Hepatocyte (in vitro differentiated cells): ENCODE data around the gene NCR3LG1. TPM values are rescaled to one million over a fixed set of nuclear protein-coding genes. Genes with fewer than 3 reads are reported as not detected.

Experiments
- DNase-seq: peaks from one replicate; pipeline ENCODE4 v3.0.0-alpha.2; 2016; ENCODE audit warnings: low spot score
- H2AFZ ChIP-seq: fragments of 200-600 bp; sonication (generic); 2 replicates; pipeline ENCODE4 v1.6.0; 2016; ENCODE audit warnings: antibody characterized with exemption, mild to moderate bottlenecking
- H3K27ac ChIP-seq: fragments of 200-600 bp; sonication (generic); 2 replicates; pipeline ENCODE4 v1.5.1; 2016; ENCODE audit warnings: mild to moderate bottlenecking
- H3K27me3 ChIP-seq: fragments of 200-600 bp; sonication (generic); 2 replicates; pipeline ENCODE4 v1.6.1; 2016
- H3K36me3 ChIP-seq: fragments of 200-600 bp; sonication (generic); replicated peaks from 2 replicates; pipeline ENCODE4 v1.5.1; 2016; ENCODE audit warnings: low read depth; ENCODE audit not compliant: insufficient read depth
- H3K4me1 ChIP-seq: fragments of 200-600 bp; sonication (generic); 2 replicates; pipeline ENCODE4 v1.5.1; 2016; ENCODE audit warnings: mild to moderate bottlenecking, moderate library complexity; ENCODE audit not compliant: insufficient read depth
- H3K4me2 ChIP-seq: fragments of 200-600 bp; sonication (generic); 2 replicates; pipeline ENCODE4 v1.6.0; 2016
- H3K4me3 ChIP-seq: fragments of 200-600 bp; sonication (generic); 2 replicates; pipeline ENCODE4 v1.5.1; 2016; ENCODE audit warnings: mild to moderate bottlenecking
- H3K79me2 ChIP-seq: fragments of 200-600 bp; sonication (generic); 2 replicates; pipeline ENCODE4 v1.6.0; 2017; ENCODE audit warnings: mild to moderate bottlenecking
- H3K9me2 ChIP-seq: fragments of 200-600 bp; sonication (generic); replicated peaks from 2 replicates; pipeline ENCODE4 v1.6.0; 2017; ENCODE audit warnings: mild to moderate bottlenecking; ENCODE audit not compliant: insufficient read depth
- H3K9me3 ChIP-seq: fragments of 200-600 bp; sonication (generic); 2 replicates; pipeline ENCODE4 v1.5.1; 2016; ENCODE audit warnings: low read depth, mild to moderate bottlenecking
- H4K20me1 ChIP-seq: fragments of 200-600 bp; sonication (generic); 2 replicates; pipeline ENCODE4 v1.6.0; 2016; ENCODE audit warnings: mild to moderate bottlenecking; ENCODE audit not compliant: insufficient read depth, poor library complexity, severe bottlenecking
- EZH2 ChIP-seq: fragments of 200-600 bp; sonication (generic); IDR thresholded peaks from 2 replicates; pipeline ENCODE4 v1.6.1; 2016; ENCODE audit warnings: antibody characterized with exemption, mild to moderate bottlenecking, borderline replicate concordance
- EZH2phosphoT487 ChIP-seq: fragments of 200-600 bp; sonication (generic); IDR thresholded peaks from one replicate; pipeline ENCODE4 v1.6.1; 2018; ENCODE audit warnings: antibody characterized with exemption, mild to moderate bottlenecking, low read depth, moderate library complexity; ENCODE audit not compliant: unreplicated experiment, severe bottlenecking
- WGBS: methylation state at CpG from one replicate; pipeline ENCODE4 v1.1.6; 2016; ENCODE audit warnings: low lambda C conversion rate; ENCODE audit errors: missing lambda C conversion rate; 5-methylcytosine and 5-hydroxymethylcytosine counted together
- polyA plus RNA-seq: library from polyadenylated mRNA; unstranded; fragments of >200 nt; fragmentation: Nextera tagmentation; extraction: Ambion mirVana; gene quantifications from 2 replicates; pipeline ENCODE4 v1.2.1, GENCODE V29; 2016
- total RNA-seq: library from RNA; depleted of rRNA; stranded (reverse); fragments of >200 nt; gene quantifications from 2 replicates; pipeline ENCODE4 v1.2.3, GENCODE V29; 2014
- TF ChIP-seq, protein P1 (sequence below): fragments of 200-600 bp; sonication (generic); IDR thresholded peaks from 2 replicates; pipeline ENCODE4 v1.5.1; 2016; ENCODE audit warnings: antibody characterized with exemption, mild to moderate bottlenecking; ENCODE audit not compliant: poor library complexity

The NCR3LG1 gene
- total RNA-seq (13.8 and 15.2 TPM in 2 replicates), polyA plus RNA-seq (3.1 and 3.7 TPM in 2 replicates)

DNA sequence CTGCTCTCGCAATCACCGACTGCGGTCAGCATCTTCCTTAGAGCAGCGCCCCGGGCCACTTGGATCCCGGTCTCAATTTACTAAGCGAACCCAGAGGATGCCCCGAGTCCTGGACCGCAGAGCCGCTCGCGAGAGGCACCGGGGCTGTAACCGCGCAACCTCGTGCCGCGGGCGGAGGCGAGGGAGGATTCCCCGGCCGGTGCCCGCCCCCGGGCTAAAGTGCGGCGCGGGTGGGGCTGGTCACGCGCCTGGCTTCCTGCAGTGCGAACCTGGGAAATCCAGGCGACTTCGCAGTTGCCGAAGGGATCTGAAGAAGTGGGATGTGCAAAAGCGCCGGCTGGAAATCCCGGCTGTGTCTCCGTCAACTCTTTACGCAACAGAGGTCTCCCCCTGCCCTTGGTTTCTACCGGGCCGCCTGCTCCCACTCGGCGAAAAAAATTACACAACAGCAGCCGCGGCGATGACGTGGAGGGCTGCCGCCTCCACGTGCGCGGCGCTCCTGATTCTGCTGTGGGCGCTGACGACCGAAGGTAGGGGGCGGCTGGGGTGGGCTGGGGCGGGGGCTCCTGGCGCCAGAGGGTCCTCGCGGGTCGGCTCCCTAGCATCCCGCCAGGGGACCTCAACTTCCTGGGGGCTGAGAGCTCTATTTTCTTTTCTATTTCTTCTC, at the start of gene NCR3LG1:
Gene NCR3LG1, plus strand, starts transcription at position 291 of the 667 bp plus-strand sequence. Its CDS starts 170 bp downstream, at position 461.
- Histone ChIP-seq H3K9me3 (no peaks in the 10 kb centered on the region), H3K27ac (peak within 1 kb of the TSS; percentile 92), H3K4me1 (peaks cover 5% of the 10 kb centered on the region), H3K27me3 (peaks cover 8% of the 10 kb centered on the region), H2AFZ (peak within 1 kb of the TSS; percentile 76), H3K4me3 (peak within 1 kb of the TSS; percentile 54), H3K9me2 (no peaks in the 10 kb centered on the region), H3K79me2 (peaks cover 3% of the 10 kb centered on the region), H4K20me1 (no peaks in the 10 kb centered on the region), H3K36me3 (no peaks in the 10 kb centered on the region), H3K4me2 (peak within 1 kb of the TSS; percentile 94)
- WGBS: 2% methylated on average over 61 of the region's 61 CpGs
- no peak for TF ChIP-seq EZH2phosphoT487
- TF ChIP-seq, protein P1, sequence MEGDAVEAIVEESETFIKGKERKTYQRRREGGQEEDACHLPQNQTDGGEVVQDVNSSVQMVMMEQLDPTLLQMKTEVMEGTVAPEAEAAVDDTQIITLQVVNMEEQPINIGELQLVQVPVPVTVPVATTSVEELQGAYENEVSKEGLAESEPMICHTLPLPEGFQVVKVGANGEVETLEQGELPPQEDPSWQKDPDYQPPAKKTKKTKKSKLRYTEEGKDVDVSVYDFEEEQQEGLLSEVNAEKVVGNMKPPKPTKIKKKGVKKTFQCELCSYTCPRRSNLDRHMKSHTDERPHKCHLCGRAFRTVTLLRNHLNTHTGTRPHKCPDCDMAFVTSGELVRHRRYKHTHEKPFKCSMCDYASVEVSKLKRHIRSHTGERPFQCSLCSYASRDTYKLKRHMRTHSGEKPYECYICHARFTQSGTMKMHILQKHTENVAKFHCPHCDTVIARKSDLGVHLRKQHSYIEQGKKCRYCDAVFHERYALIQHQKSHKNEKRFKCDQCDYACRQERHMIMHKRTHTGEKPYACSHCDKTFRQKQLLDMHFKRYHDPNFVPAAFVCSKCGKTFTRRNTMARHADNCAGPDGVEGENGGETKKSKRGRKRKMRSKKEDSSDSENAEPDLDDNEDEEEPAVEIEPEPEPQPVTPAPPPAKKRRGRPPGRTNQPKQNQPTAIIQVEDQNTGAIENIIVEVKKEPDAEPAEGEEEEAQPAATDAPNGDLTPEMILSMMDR: no peak
- TF ChIP-seq EZH2: no peak
- DNase-seq: peak; percentile 86

DNA sequence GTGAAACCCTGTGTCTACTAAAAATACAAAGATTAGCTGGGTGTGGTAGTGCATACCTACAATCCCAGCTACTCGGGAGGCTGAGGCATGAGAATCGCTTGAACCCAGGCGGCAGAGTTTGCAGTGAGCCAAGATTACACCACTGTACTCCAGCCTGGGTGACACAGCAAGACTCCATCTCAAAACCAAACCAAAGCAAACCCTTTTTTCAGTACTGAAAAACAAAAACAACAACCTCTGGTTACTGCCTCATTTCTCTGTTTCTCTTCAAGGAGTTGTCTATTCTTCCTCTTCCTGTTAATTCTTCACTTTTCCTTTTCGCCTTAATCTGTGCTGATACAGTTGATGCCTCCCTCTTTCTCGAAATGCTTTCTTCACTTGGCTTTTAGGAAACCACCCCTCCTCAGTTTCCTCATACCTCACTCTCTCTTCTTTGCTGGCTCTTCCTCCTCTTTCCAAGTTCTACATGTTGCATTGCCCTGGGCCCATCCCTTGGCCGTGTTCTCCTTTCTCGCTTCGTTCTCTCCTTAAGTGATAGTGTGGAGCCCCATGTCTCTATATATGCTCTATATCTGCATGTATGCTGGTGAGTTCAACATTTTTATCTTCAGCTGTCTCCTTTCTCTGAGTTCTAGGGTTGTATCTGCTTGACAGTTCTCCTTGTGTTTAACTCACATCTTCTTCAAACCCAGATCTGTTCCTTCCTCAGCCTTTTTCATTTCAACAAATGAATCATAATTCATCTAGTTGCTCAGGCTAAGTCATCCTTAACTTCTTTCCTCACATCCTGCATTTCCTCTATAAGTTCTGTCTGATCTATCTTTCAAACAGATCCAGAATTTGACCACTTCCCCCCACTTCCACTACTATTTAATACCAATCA, 38.0 kb upstream of the NCR3LG1 start:
- TF ChIP-seq, protein P1: no peak
- H3K9me3 ChIP-seq: no peaks in the 10 kb centered on the region
- no peaks in the 10 kb centered on the region for H3K9me2 ChIP-seq
- WGBS: 96% methylated on average over 8 of the region's 8 CpGs
- H3K27me3 ChIP-seq: no peaks in the 10 kb centered on the region
- no peak for DNase-seq
- H3K36me3 ChIP-seq: no peaks in the 10 kb centered on the region
- H3K4me2 ChIP-seq: no peak overlapping the region
- no peaks in the 10 kb centered on the region for H3K4me1 ChIP-seq
- H3K4me3 ChIP-seq: no peak overlapping the region
- H2AFZ ChIP-seq: no peak overlapping the region
- no peaks in the 10 kb centered on the region for H4K20me1 ChIP-seq
- H3K79me2 ChIP-seq: no peaks in the 10 kb centered on the region
- peak overlapping the region; percentile 53 for H3K27ac ChIP-seq

DNA sequence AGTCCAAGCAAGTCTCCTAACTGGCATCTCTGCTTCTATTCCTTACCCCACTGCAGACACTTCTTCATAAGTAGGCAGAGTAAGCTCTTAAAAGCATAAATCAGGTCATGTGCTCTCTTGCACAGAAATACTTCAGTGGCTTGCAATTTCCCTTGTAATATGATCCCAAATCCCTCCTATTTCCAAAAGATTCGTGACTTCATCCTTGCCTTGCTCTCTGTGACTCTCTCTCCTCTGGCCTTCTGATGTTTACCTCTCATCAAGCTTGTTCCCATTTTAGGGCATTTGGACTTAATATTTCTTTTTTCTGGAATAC, 37.4 kb upstream of the NCR3LG1 start:
- TF ChIP-seq EZH2 (no peak), EZH2phosphoT487 (no peak)
- TF ChIP-seq, protein P1: no peak
- Histone ChIP-seq H3K27ac (peak overlapping the region; percentile 62), H3K27me3 (no peaks in the 10 kb centered on the region), H3K79me2 (no peaks in the 10 kb centered on the region), H3K4me2 (no peak overlapping the region), H3K4me1 (no peaks in the 10 kb centered on the region), H3K9me2 (no peaks in the 10 kb centered on the region), H3K4me3 (no peak overlapping the region), H2AFZ (no peak overlapping the region), H3K36me3 (no peaks in the 10 kb centered on the region), H4K20me1 (no peaks in the 10 kb centered on the region), H3K9me3 (no peaks in the 10 kb centered on the region)
- 40% methylated on average over 1 of the region's 1 CpG for WGBS
- DNase-seq: peak; percentile 27
